DMS153 (cell line): ENCODE data around the gene MARF1.
"Not testable (repeated sequence)": the region's sequence is repeated elsewhere in the genome, so short reads cannot be mapped to it uniquely, and the experiment has no call there.

Experiments used
- DNase-seq: peaks from one replicate; lab custom pipeline; 2025; lab: John Stamatoyannopoulos, UW

Gene MARF1

DNA sequence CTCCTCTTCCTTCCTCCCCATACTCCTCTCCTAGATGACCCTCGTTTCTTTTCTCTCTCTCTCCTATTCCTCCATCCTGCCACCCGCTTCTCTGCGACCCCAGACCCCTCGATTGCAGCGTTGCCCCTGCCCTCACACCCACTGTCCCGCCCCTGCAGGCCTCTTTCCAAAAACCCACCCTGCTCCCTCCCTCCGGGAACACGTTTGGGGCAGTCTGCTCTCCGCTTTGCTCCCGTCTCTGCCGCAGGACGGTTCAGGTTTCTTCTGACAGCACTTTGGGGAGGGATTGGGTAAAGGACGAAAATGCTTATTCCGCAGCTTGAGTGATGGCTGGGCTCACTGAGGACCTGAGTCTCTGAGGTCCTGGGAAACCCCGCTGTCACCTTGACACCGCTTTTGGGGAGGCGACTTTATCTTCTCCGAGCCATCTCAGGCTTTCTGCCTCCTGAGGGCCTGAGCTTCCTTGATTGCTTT is 7.8 kb upstream of the MARF1 start:
- DNase-seq = no peak

DNA sequence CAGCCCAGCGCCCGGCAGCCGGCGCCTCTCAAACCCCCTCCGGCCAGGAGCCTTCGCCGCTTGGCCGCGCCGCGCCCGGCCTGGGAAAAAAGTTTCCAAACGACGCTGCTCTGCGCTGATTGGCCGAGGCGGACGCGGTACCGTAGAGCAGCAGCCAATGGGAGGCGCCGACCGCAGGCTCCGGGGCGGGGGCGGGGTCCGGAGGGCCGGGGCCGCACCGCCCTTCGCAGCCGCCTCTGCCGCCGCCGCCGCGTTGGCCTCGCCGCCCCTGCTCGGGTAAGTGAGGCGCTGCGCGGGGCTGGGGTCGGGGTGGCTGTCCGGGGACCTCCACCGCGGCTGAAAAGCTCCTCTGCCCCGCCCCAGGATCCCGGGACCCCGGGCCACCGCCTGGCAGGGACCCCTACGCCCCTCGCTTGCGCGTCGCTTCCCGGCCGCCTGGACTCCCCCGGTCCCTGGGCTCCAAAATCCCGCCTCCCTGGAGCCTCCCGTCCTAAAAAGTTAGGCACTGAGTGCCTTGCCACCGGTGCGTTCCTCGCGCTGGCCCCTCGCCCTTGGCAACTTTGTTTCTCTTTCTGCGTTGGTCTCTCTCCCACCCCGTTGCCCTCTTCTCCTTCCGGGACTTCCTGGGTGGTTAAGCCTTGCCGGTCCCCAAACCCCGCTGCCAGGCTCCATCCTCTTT is 7.2 kb upstream of the MARF1 start, which contains the start of gene NDE1:
TSS of gene NDE1 (plus strand) at position 227 of the 679 bp plus-strand sequence. CDS start 14,534 bp downstream, outside the sequence.
- peak; percentile 75 for DNase-seq

DNA sequence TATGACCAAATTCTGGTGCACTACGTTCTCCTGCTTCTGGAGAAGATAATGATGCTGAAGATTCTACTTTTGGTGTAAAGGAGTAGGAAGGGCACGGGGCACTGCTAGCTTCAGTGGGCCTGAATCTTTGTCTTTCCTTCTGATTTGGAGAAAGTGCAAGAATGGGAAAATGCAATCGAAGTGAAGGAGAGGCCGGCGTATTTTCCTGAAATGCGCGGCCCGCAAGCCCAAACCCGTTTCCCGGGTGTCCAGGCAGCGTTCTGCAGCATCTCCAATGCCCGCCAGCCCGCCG is 6.7 kb upstream of the MARF1 start:
- DNase-seq = no peak

DNA sequence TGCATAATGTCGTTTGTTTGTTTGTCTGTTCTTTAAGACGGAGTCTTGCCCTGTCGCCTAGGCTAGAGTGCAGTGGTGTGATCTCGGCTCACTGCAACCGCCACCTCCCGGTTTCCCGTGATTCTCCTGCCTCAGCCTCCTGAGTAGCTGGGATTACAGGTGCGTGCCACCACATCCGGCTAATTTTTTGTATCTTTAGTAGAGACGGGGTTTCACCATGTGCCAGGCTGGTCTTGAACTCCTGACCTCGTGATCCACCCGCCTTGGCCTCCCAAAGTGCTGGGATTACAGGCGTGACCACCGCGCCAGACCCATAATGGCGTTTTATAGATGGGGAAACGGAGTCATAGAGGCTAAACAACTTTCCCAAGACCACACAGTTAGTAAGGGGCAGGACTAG is 6.4 kb upstream of the MARF1 start:
- DNase-seq = not testable (repeated sequence)

DNA sequence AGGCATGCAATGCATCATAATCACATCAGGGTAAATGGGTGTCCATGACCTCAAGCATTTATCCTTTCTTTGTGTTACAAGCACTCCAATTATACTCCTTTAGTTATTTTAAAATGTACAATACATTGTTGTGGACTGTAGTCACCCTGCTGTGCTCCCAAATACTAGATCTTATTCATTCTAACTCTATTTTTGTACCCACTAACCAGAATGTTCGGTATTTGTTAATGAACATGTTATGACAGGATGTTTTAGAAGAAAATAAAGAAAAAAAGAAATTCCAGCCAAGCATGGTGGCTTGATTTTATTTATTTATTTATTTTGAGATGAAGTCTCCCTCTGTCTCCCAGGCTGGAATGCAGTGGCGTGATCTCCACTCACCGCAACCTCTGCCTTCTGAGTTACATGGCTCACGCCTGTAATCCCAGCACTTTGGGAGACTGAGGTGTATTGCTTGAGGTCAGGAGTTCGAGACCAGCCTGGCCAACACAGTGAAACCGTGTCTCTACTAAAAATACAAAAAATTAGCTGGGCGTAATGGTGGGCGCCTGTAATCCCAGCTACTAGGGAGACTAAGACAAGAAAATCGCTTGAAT is 5.3 kb upstream of the MARF1 start:
- no peak for DNase-seq

DNA sequence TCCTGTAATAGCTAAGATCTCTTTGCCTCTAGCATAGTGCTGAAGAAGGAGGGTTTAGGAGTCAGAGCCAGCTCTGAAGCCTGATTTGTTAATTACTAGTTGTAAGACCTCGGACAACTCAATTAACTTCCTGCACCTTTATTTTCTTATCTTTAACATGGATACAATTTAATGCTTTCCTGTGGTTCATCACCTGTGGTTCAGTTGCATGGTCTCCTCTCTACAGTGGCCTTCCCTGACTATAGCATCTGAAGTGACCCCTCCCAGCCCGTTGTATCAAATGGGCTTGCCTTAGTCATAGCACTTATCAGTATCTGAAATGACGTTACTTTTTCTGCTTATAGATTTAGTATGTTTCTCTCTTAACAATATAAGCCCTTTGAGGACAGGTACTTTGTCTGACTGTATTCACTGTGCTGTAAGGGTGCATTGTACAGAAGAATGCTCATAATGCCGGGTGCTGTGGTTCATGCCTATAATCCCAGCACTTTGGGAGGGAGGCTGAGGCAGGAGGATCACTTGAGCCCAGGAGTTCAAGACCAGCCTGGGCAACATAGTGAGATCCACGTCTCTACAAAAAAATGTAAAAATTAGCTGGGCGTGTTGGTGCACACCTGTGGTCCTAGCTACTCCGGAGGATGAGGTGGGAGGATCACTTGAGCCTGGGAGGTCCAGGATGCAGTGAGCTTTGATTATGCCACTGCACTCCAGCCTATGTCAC is 4.5 kb upstream of the MARF1 start:
- no peak for DNase-seq

DNA sequence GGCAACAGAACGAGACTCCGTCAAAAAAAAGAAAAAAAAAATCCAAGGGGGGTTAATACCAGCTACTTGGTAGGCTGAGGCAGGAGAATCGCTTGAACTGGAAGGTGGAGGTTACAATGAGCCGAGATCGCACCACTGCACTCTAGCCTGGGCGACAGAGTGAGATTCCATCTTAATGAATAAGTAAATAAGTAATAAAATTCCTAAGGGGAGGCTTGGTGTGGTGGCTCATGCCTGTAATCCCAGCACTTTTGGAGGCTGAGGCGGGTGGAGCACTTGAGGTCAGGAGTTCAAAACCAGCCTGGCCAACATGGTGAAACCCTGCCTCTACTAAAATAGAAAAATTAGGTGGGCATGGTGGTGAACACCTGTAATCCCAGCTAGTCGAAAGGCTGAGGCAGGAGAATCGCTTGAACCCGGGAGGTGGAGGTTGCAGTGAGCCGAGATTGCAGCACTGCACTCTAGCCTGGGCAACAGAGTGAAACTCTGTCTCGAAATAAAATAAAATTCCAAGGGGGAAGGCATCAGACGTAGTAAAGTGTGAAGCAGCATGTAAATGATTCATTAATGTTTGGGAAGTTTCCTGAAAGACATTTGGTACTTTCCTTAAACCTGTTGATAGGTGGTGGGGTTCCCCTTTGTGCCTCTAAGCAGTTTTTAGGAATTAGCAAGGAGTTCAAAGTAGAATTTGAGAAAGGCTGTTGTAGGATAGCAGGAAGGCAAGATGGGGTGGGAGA is 3.8 kb upstream of the MARF1 start:
- DNase-seq = not testable (repeated sequence)

DNA sequence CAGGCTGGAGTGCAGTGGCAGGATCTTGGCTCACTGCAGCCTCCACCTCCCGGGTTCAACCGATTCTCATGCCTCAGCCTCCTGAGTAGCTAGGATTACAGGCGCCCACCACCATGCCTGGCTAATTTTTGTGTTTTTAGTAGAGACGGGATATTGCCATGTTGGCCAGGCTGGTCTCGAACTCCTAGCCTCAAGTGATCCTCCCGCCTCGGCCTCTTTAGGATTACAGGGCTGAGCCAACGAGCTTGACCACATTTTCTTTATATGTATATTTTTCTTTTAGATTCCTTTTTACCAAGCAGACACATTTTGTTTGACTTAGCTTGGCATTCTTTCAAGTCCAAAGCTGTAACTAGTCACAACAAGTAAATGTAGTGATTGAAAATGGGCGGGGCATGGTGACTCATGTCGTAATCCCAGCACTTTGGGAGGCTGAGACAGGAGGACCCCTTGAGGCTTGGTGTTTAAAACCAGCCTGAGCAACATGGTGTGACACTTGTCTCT is 2.1 kb upstream of the MARF1 start:
- peak; percentile 57 for DNase-seq

DNA sequence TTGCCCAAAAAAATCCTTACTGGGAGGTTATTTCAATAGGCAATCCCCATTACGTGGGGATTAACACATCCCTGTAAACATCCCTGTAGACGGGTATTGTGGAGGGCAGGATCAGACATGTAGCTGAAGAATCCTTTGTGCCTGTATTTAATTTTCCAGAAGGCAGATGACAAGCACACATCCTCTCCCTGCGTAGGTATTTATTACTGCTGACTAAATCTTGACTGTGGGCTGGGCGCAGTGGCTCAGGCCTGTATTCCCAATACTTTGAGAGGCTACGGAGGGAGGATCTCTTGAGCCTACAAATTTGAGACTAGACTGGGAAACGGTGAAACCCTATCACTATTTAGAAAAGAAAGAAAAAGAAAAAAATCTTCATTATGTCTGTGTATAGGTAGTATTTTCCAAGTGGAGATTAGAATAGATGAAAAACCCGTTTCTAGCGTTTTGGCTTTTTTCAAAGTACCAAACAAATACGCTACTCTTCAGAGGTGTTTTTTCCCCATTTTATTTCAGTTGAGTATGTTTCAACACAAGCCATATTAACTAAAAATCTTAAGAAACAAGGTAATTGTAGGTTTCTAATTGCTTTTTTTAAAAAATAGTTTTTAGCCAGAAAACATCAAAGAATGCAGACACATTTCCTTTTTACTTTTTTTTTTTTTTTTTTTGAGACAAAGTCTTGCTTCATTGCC is 1.5 kb upstream of the MARF1 start:
- peak; percentile 89 for DNase-seq

DNA sequence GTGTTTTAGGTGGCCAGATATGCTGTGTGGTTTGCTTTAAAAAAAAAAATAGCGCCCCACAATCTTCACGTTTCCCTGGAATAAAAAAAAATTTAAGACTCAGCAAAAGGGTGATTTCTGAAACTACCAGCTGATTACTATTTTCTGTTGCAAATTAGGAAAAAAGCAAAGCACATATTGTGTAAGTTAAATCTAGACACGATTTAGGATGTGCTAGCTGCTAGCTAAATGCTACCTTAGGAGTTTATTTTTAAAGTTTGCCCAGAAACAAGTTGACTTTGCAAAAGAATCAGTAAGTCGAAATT is 944 bp upstream of the MARF1 start:
- no peak for DNase-seq

DNA sequence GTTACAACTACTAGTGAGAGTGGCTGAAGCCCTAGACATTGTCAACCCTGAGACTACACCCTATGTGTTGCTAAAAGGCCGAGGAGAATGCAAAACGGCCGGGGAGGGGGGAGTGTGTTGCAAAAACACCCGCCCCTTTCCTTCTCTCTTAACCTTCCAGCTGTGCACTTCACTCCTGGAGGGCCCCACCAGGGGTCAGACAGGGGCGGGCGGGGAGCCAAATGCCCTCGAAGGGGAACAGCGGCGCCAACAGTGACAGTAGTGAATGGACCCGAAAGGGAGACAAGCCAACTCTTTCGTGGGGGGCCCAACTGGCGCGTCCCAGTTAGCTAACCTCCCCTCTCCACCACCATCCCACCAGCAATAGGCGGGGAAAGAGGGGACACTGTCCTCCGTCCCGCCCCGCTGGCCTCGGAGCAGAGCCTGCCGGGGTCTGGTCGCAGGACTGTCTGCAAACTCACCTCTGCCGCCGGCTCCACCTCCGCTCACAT is 352 bp downstream of the MARF1 start:
- peak; percentile 60 for DNase-seq

DNA sequence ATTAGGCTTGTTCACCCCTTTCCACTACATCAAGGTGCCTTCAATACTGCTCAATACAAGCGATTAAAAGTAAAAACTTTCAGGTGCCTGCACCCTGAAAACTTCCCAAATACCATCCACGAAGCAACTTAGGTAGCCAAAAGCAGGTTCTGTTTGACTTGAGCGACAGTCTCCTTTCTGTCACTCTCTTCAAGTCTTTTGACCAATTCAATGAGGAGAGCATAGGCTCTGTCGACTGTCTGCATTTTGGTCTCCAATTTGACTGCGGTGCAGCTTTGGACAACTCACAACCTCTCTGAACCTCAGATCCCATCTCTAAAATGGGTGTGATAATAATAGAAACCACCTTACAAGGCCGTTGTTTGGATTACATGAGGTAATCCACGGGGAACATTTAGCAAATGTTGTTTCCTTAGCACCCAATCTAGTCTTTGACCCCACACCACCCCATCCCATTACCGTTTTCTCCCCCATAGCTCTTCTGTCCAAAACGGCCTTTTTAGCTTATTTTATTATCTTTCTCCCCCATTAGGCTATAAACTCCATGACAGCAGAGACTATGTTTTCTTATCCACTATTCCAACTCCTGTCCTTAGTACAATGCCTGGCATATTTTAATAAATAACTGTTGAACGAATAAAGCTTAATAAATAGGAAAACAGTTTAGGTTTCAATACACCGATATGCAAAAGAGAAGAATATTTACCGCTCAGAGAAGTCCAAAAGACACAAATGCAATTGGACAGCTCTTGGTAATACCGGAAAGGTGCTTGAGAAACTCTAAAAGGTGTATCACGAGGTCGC is 999 bp downstream of the MARF1 start:
- DNase-seq = no peak

DNA sequence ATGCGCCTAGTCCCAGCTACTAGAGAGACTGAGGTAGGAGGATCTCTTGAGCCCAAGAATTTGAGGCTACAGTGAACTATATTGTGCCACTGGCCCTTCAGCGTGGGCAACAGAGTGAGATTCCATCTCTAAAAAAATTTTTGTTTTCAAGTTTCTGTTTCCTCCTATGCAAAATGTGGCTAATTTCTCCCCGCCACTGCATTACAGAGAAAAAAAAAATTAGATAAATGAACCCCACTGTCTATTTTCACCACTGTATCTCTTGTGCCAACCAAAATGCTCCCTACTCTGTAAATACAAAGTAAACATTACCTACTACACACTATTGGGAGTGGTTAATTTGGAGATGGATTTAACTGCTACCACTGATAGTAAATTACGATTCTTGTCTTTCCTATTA is 2.0 kb downstream of the MARF1 start:
- no peak for DNase-seq

DNA sequence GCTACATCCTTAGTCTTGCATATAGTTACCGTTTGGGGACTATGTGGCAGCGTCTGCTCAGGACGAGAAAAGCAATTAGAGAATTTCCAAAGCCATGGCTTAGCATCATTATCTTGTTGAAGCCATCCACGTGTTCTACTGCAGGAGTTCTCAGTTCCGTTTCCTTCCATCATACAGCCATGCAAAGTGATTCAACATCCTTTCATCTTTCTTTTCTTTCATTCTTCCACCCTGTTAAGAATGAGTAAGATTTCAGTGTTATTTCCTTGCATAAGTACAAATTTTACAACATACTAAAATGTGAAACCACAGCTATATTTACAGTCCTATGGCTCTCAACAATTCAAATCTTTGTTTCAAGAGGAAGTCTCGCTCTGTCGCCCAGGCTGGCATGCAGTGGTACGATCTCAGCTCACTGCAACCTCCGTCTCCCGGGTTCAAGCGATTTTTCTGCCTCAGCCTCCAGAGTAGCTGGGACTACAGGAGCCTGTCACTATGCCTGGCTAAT is 3.8 kb downstream of the MARF1 start:
- DNase-seq = no peak

DNA sequence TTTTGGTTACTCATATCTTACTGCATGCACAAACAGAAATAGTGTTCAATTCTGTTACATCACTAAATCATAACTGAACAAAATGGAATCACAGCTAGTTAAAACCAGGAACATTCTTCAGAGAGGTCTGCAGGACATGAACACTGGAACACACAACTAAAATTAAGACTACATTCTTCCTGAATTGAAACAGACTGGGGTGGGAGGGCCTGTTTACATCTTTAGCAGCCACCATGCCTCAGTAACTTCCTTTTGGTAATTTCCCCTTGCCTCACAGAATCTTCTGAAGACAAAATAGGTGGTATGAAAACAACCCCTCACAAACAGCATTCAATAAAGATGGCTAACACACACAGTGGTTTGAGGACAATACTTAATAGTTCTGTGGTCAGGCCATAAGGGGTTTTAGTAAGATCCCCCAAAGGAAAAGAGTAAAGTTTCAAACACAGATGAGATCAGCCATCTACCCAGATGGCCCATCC is 6.5 kb downstream of the MARF1 start:
- DNase-seq = no peak

DNA sequence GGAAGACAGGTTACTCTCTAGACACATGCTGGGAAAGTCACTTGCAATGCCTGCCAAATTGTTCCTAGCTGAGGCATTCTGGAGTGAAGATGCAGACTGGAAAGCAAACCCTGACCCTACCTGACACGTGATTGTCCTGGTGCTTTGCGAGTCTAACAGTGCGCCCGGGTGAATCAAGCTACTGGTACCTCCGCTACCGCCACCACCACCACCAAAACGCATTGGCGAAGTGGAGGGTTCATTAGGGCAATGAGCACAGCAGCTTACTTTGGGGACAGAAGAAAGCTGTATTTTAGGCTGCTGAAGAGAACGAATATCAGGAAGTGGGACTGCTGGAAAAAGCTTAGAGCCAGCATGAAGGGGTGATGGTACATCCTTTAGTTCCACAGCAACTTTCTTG is 7.0 kb downstream of the MARF1 start:
- DNase-seq = no peak

DNA sequence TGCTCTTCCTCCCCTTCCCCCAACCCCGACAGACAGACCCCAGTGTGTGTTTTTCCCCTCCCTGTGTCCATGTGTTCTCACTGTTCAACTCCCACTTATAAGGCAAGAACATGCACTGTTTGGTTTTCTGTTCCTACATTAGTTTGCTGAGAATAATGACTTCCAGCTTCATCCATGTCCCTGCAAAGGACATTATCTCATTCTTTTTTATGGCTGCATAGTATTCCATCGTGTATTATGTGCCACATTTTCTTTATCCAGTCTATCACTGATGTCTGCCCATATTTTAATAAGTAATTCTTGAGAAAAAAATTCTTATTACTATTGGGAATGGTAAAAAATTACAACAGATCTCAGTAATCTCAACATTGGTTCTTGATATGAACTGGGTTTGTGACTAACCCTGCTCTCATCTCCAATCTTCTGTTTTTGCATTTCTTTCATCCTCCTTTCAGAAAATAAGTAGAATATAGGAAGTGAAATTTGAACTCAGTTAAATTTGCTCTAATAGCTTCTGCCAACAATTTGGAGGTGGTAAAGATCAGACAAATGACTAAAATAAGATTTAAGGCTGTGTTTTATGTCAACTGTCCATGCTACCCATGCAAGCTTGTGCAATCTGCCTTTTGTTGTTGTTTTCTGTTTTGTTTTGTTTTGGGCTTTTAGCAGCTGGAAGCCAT is 11.1 kb downstream of the MARF1 start:
- no peak for DNase-seq

DNA sequence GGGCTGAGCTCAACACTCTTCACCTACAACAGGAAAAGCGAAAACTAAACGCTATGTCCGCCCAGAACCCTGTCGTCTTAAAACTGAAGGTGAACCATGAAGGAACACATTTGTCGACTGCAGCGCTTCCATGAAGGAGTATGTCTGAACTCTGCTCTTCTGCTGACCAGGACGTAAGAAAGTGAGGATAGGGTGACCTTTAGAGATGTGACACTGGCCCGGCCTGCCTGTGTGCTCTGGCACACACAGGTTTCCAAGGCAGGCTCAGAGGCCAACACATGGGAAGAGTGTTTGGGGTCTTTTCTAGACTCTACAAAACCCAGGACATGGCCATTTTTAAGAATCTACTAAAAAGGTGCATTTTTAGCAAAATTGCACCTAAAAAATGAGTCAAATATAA is 21.1 kb downstream of the MARF1 start:
- DNase-seq = no peak

DNA sequence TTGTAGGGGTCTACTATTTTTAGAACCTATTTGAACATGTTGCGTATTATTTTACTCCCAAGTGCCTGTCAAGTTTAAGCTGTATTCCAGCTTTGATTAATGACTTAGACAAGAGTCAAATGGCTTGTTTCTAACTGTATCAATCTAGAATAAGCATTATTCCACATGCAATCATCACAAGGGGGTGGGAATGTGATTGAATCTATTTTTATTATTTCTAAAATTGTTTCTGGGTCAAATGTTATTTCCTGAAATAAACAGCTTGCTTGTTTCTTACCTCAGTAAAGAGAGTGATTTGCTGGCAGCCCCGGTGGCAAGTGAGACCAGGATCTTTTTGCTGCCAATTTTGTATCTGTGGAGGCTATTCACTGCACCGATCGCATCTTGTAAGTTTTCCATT is 21.5 kb downstream of the MARF1 start:
- DNase-seq = no peak

DNA sequence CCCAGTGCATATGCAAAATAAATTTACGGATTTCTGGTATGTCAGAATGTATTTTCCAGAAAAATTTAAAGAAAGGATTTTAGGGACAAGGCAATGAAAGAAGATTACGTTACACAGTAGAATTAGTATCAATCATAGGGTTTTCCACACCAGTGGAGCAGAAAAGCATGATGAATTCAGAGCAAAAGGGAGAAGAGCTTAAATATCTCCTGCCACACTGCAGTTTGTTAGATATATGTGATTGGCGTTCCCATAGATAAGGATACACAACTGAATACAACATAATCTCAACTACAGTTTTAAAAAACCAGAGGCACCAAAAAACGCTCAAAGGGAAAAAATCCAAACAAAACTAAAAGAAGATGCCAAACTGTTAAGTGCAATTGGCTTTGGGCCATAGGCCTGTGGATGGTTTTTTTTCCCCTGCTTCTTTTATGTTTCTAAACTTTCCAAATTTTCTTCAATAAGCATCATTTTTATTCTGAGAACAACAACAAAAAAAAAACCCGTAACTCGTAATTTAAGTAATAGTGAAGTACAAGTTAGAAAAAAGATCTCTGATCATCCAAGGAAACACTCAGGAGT is 22.3 kb downstream of the MARF1 start:
- no peak for DNase-seq
